HUDEP-2 (cell line): ENCODE data around the gene TEK.

Source experiments
- DNase-seq, 76 experiments: peaks; one replicate each; lab custom pipeline; 2025; ENCODE audit not compliant: unreplicated experiment in 76 of 76; lab: John Stamatoyannopoulos, UW

Gene TEK

GRCh38 chr9:27176971-27177370, 67.9 kb downstream of the TEK start:
- DNase-seq, result no peak

GRCh38 chr9:27179245-27179865, 70.3 kb downstream of the TEK start:
- DNase-seq, result no peak

- no peak for DNase-seq
Observed at GRCh38 chr9:27181381-27181780, 72.4 kb downstream of the TEK start.

- no peak for DNase-seq
Observed at GRCh38 chr9:27182421-27182820, 73.4 kb downstream of the TEK start.

- DNase-seq, result no peak
Observed at GRCh38 chr9:27183131-27183530, 74.1 kb downstream of the TEK start.

GRCh38 chr9:27183701-27184100, 74.7 kb downstream of the TEK start:
- DNase-seq, result no peak

GRCh38 chr9:27184556-27185351, 75.7 kb downstream of the TEK start:
- no peak for DNase-seq

- DNase-seq, result no peak
Observed at GRCh38 chr9:27188426-27188825, 79.4 kb downstream of the TEK start.

- DNase-seq, result no peak
Observed at GRCh38 chr9:27189426-27189825, 80.4 kb downstream of the TEK start.

GRCh38 chr9:27192291-27192960, 83.4 kb downstream of the TEK start:
- DNase-seq, result no peak

- DNase-seq, result no peak
Observed at GRCh38 chr9:27193886-27194285, 84.9 kb downstream of the TEK start.

GRCh38 chr9:27194401-27195091, 85.5 kb downstream of the TEK start:
- no peak for DNase-seq

- DNase-seq, result no peak
Observed at GRCh38 chr9:27195191-27195590, 86.2 kb downstream of the TEK start.

GRCh38 chr9:27196383-27196782, 87.4 kb downstream of the TEK start:
- no peak for DNase-seq

GRCh38 chr9:27198190-27198589, 89.2 kb downstream of the TEK start:
- DNase-seq, result no peak

GRCh38 chr9:27202056-27202455, 93.0 kb downstream of the TEK start:
- no peak for DNase-seq

GRCh38 chr9:27203783-27204182, 94.8 kb downstream of the TEK start:
- no peak for DNase-seq

GRCh38 chr9:27204578-27204977, 95.6 kb downstream of the TEK start:
- DNase-seq, result no peak

GRCh38 chr9:27205198-27205597, 96.2 kb downstream of the TEK start:
- DNase-seq, result no peak

- no peak for DNase-seq
Observed at GRCh38 chr9:27206041-27206440, 97.0 kb downstream of the TEK start.

- DNase-seq, result no peak
Observed at GRCh38 chr9:27209034-27209433, 100.0 kb downstream of the TEK start.
